A549 treated with CORT108297 at 1 μM for 4 hours (cell line): ENCODE measurements around the gene PCP2. TPM values are rescaled to one million over a fixed set of nuclear protein-coding genes. Genes with fewer than 3 reads are reported as not detected.

Source experiments
- total RNA-seq: library from RNA; stranded (reverse); fragments of 200-300 nt; extraction: Qiagen RNA extraction; gene quantifications from 5 replicates; pipeline ENCODE4 v1.2.3, GENCODE V29; 2022

The PCP2 gene
- total RNA-seq: 0.22 to 0.26 TPM in 2 of 5 replicates, not detected in the others

DNA sequence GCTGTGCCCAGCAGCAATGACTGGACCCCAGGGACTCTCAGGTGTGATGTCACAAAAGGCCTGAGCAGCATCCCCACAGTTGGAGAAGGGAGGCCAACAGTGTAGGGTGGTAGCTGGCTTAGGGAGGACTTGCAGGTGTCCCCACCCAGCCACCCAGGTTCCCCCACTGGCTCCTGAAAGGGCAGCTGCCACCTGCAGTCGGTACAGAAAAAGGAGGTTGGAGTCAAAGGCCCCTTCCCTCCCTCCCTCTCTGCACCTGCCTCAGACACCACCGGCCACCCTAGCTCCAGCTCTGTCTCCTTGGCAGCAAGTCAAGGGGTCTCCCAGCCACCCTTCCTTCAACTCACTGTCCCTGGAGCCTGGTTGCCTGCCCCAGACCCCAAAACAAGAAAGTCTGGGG, at the start of gene PCP2:
PCP2 (minus strand) TSS at position 22 of the 400 bp plus-strand sequence. CDS start 262 bp downstream, outside the sequence.

GRCh38 chr19:7680606-7681339, 47.3 kb upstream of the PCP2 start, which contains the start of gene TRAPPC5:
Gene TRAPPC5, plus strand, starts transcription at chr19:7680833. Its CDS starts 1,421 bp downstream, at chr19:7682254.

GRCh38 chr19:7676854-7677253, 43.3 kb upstream of the PCP2 start, which contains the start of gene MCEMP1:
Gene MCEMP1, plus strand, starts transcription at chr19:7677090. Its CDS starts 31 bp downstream, at chr19:7677121.

DNA sequence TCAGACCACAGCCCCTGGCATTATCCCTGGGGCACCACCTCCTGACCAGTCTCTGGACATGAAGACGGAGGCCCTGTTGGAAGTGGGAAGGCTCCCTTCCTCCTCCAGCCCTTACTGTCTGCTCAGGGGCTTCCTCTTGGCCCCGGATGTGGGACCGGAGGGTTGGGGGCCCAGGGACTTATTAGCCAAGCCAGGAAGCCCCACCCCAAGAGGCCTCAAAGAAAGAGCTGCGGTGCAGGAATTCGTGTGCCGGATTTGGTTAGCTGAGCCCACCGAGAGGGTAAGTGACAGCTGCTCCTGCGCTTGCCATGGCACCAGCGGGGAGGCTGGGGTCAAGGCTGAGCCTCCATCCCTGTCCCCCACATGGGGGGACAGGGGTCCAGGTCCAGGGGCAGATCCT, 35.3 kb upstream of the PCP2 start, which contains the start of gene RETN:
RETN (plus strand) TSS at position 208 of the 400 bp plus-strand sequence. CDS start 278 bp downstream, outside the sequence.

DNA sequence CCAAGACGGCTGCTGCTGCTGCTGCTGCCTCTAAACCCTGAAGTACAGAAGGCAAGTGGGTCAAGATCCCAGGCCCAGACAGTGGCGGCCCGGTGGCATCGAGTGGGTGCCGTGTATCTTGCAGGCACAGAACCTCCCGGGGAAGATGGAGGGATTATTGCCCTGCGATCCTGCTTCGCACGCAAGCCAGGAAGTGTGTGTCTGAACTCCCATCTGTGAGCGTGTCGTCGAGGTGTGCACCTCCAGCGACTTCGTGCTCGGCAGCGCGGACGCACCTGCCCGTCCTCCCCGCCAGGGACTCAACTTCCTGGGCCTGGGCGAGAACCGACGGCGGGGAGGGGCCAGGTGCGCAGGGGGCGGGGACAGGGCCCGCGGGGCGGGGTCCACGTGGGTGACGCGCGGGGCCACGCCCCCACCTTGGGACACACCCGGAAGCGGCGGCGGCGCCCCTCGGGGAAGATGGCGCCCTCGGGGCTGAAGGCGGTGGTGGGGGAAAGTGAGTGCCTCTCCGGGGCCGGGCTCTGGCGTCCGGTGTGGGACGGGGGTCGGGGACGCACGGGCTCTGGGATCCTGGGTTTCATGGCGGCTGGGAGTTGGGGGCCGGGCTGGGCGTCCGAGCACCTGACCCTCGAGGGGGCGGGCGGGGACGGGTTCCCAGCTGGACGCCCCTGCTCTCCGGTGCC, 3.3 kb upstream of the PCP2 start, which contains the start of gene STXBP2:
STXBP2 (plus strand) TSS at position 420 of the 683 bp plus-strand sequence; CDS start at position 460, 40 bp downstream.

GRCh38 chr19:7629347-7630054, 4.0 kb downstream of the PCP2 start, which contains the start of the genes PET100 and XAB2:
Gene PET100, plus strand, starts transcription at chr19:7629793. Its CDS starts 41 bp downstream, at chr19:7629834.
Gene XAB2, minus strand, starts transcription at chr19:7629545. Its CDS starts 18 bp downstream, at chr19:7629527.

GRCh38 chr19:7595466-7596133, 37.9 kb downstream of the PCP2 start, which contains the start of gene CAMSAP3:
Gene CAMSAP3, plus strand, starts transcription at chr19:7595863. Its CDS starts 140 bp downstream, at chr19:7596003.

Other genes with a start within 250 kb of the PCP2 start
- 1.3 to 2.6 TPM (median 2.1 TPM) in 5 replicates for gene PEX11G, start 144.7 kb downstream of the PCP2 start, total RNA-seq
- gene ZNF358, start 117.6 kb downstream of the PCP2 start, total RNA-seq: 17.1 to 19.2 TPM (median 18.1 TPM) in 5 replicates
- 9.7 to 13.4 TPM (median 12.8 TPM) in 5 replicates for gene MCOLN1, start 111.1 kb downstream of the PCP2 start, total RNA-seq
- 27.9 to 37.9 TPM (median 34.0 TPM) in 5 replicates for gene PNPLA6, start 98.0 kb downstream of the PCP2 start, total RNA-seq
- 3.1 to 5.6 TPM (median 4.4 TPM) in 5 replicates for gene CAMSAP3, start 37.9 kb downstream of the PCP2 start, total RNA-seq
- 21.3 to 29.6 TPM (median 29.3 TPM) in 5 replicates for gene XAB2, start 4.2 kb downstream of the PCP2 start, total RNA-seq
- gene PET100, start 3.9 kb downstream of the PCP2 start, total RNA-seq: 51.2 to 68.8 TPM (median 52.9 TPM) in 5 replicates
- 32.2 to 44.6 TPM (median 42.6 TPM) in 5 replicates for gene STXBP2, start 3.4 kb upstream of the PCP2 start, total RNA-seq
- gene RETN, start 35.3 kb upstream of the PCP2 start, total RNA-seq: not detected in 5 replicates
- gene MCEMP1, start 43.4 kb upstream of the PCP2 start, total RNA-seq: not detected in 5 replicates
- 43.7 to 109 TPM (median 104 TPM) in 5 replicates for gene TRAPPC5, start 47.1 kb upstream of the PCP2 start, total RNA-seq
- not detected in 5 replicates for gene FCER2, start 68.4 kb upstream of the PCP2 start, total RNA-seq
- gene CLEC4G, start 98.4 kb upstream of the PCP2 start, total RNA-seq: not detected in 5 replicates
- not detected in 5 replicates for gene CD209, start 113.8 kb upstream of the PCP2 start, total RNA-seq
- not detected in 5 replicates for gene CLEC4M, start 129.5 kb upstream of the PCP2 start, total RNA-seq
- 1.2 to 2.1 TPM (median 1.6 TPM) in 5 replicates for gene EVI5L, start 196.5 kb upstream of the PCP2 start, total RNA-seq
- 0.22 to 0.48 TPM (median 0.37 TPM) in 5 replicates for gene PRR36, start 240.7 kb upstream of the PCP2 start, total RNA-seq